ENCODE results near the gene CIPC. TPM values are rescaled to one million over a fixed set of nuclear protein-coding genes. Genes with fewer than 3 reads are reported as not detected.

The CIPC gene
- total RNA-seq, 1 donor from 2014 or later, result 22.5 TPM

DNA sequence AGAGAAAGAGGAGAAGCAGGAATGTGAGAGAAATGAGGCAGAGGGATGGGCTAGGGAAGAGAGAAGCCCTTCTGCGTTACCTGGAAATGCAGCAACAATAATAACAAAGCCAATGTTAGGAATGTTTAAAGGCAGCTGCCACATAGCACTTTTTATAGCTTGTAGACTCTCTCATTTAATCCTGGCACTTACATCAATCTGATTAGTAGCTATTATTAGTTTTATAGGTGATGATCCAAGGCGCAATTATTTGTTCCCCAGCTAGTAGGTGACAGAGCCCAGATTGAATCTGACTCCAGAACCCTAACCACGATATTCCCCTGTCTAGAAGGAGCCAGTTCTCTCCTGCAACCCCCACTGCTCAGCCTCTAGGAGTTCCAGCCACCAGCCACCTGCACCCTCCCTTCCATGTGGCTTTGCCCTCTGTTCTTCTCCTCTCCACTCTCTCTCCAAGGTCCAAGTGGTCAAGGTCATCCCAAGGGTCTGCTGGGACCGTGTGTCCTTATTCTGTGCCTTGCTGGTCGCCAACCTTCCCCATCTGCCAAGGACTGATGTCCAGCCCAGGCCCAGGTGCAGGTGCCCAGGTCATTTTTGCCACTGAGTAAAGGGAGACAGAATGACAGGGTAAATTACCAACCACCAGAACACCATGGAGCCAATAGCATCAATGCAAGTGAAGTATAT lies 29.4 kb upstream of the CIPC start:
- no peaks in the 10 kb centered on the region for H3K9me3 ChIP-seq (ENCODE audit: low read depth)
- no peak overlapping the region for H2AFZ ChIP-seq (replicated peaks)
- peak overlapping the region; percentile 4 for H3K27ac Mint-ChIP-seq
- H3K4me3 ChIP-seq, result no peak overlapping the region
- H3K27me3 Mint-ChIP-seq (ENCODE audit: insufficient read depth, low read depth), result peaks cover 10% of the 10 kb centered on the region
- peaks cover 2% of the 10 kb centered on the region for H3K9me3 Mint-ChIP-seq
- no peak overlapping the region for H3K27ac ChIP-seq
- H3K4me1 ChIP-seq, result peaks cover 11% of the 10 kb centered on the region
- DNase-seq (ENCODE audit: low spot score), result no peak
- peaks cover 59% of the 10 kb centered on the region for H3K4me1 Mint-ChIP-seq
- no peak overlapping the region for H3K4me2 ChIP-seq
- H3K27me3 ChIP-seq, result no peaks in the 10 kb centered on the region
- H3K79me2 ChIP-seq (ENCODE audit: low read depth), result no peaks in the 10 kb centered on the region
- H3K36me3 ChIP-seq, result no peaks in the 10 kb centered on the region
- peaks cover 2% of the 10 kb centered on the region for H3K36me3 Mint-ChIP-seq
- H3K9ac ChIP-seq, result no peak overlapping the region
- H3K4me3 Mint-ChIP-seq, result no peak overlapping the region
- no peaks in the 10 kb centered on the region for H4K20me1 ChIP-seq (ENCODE audit: low read depth)
- TF ChIP-seq, protein P1, sequence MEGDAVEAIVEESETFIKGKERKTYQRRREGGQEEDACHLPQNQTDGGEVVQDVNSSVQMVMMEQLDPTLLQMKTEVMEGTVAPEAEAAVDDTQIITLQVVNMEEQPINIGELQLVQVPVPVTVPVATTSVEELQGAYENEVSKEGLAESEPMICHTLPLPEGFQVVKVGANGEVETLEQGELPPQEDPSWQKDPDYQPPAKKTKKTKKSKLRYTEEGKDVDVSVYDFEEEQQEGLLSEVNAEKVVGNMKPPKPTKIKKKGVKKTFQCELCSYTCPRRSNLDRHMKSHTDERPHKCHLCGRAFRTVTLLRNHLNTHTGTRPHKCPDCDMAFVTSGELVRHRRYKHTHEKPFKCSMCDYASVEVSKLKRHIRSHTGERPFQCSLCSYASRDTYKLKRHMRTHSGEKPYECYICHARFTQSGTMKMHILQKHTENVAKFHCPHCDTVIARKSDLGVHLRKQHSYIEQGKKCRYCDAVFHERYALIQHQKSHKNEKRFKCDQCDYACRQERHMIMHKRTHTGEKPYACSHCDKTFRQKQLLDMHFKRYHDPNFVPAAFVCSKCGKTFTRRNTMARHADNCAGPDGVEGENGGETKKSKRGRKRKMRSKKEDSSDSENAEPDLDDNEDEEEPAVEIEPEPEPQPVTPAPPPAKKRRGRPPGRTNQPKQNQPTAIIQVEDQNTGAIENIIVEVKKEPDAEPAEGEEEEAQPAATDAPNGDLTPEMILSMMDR (IDR thresholded peaks at IDR 0.05), result no peak
- TF ChIP-seq EZH2phosphoT487 (IDR thresholded peaks at IDR 0.05) (no peak), EZH2 (IDR thresholded peaks at IDR 0.05) (no peak)
- H3F3A ChIP-seq (ENCODE audit: low read depth), result no peaks in the 10 kb centered on the region

DNA sequence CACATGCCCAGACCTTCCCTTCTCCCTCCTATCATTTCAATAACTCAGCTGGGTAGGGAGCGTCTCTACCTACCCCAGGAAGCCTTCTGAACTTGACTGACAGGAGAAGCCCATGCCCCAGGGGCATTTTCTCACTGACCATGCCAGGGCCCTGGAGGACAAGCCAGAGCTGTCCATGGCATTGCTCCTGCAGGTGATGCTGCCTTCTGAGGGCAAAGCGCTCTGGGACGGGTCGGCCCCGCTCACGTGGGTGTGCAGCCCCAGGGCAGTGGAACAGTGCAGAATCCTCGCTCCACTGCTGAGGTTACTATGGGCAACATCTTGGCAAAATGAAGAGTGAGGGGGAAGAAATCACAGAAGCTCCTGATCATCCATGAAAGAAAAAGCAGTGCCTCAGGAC lies 28.5 kb upstream of the CIPC start:
- H3K27me3 Mint-ChIP-seq (ENCODE audit: insufficient read depth, low read depth), result peaks cover 12% of the 10 kb centered on the region
- Histone ChIP-seq H3K4me3 (no peak overlapping the region), H3K79me2 (ENCODE audit: low read depth) (no peaks in the 10 kb centered on the region), H3K4me1 (peaks cover 6% of the 10 kb centered on the region), H3K9me3 (ENCODE audit: low read depth) (no peaks in the 10 kb centered on the region), H3F3A (ENCODE audit: low read depth) (no peaks in the 10 kb centered on the region), H3K27me3 (no peaks in the 10 kb centered on the region), H3K4me2 (no peak overlapping the region), H3K36me3 (no peaks in the 10 kb centered on the region), H3K9ac (no peak overlapping the region), H4K20me1 (ENCODE audit: low read depth) (no peaks in the 10 kb centered on the region), H2AFZ (replicated peaks) (no peak overlapping the region), H3K27ac (no peak overlapping the region)
- H3K27ac Mint-ChIP-seq, result no peak overlapping the region
- no peak for DNase-seq (ENCODE audit: low spot score)
- no peak for TF ChIP-seq EZH2phosphoT487 (IDR thresholded peaks at IDR 0.05)
- no peak for TF ChIP-seq EZH2 (IDR thresholded peaks at IDR 0.05)
- TF ChIP-seq, protein P1 (IDR thresholded peaks at IDR 0.05), result no peak
- H3K36me3 Mint-ChIP-seq, result no peaks in the 10 kb centered on the region
- H3K4me3 Mint-ChIP-seq, result no peak overlapping the region
- H3K9me3 Mint-ChIP-seq, result peaks cover 6% of the 10 kb centered on the region
- H3K4me1 Mint-ChIP-seq, result peaks cover 52% of the 10 kb centered on the region

- Mint-ChIP-seq H3K4me1 (peaks cover 53% of the 10 kb centered on the region), H3K4me3 (no peak overlapping the region), H3K36me3 (no peaks in the 10 kb centered on the region), H3K27ac (peak overlapping the region; percentile 80), H3K27me3 (ENCODE audit: insufficient read depth, low read depth) (peaks cover 9% of the 10 kb centered on the region), H3K9me3 (peaks cover 6% of the 10 kb centered on the region)
- H3K36me3 ChIP-seq, result no peaks in the 10 kb centered on the region
- H3K27ac ChIP-seq, result no peak overlapping the region
- no peak overlapping the region for H3K9ac ChIP-seq
- H3K4me3 ChIP-seq, result no peak overlapping the region
- no peak overlapping the region for H2AFZ ChIP-seq (replicated peaks)
- no peaks in the 10 kb centered on the region for H3K79me2 ChIP-seq (ENCODE audit: low read depth)
- no peaks in the 10 kb centered on the region for H3K9me3 ChIP-seq (ENCODE audit: low read depth)
- DNase-seq (ENCODE audit: low spot score), result no peak
- no peaks in the 10 kb centered on the region for H4K20me1 ChIP-seq (ENCODE audit: low read depth)
- H3K4me1 ChIP-seq, result peaks cover 20% of the 10 kb centered on the region
- no peaks in the 10 kb centered on the region for H3K27me3 ChIP-seq
- H3F3A ChIP-seq (ENCODE audit: low read depth), result peaks cover 12% of the 10 kb centered on the region
- H3K4me2 ChIP-seq, result no peak overlapping the region
- TF ChIP-seq, protein P1 (IDR thresholded peaks at IDR 0.05), result no peak
- TF ChIP-seq EZH2phosphoT487 (IDR thresholded peaks at IDR 0.05) (no peak), EZH2 (IDR thresholded peaks at IDR 0.05) (no peak)
Measured at GRCh38 chr14:77071938-77072388, 26.1 kb upstream of the CIPC start.

Measured in neural progenitor cell (in vitro differentiated cells).